T-helper 17 cell (primary cell): ENCODE measurements around the gene RASGRF1. TPM values are rescaled to one million over a fixed set of nuclear protein-coding genes. Genes with fewer than 3 reads are reported as not detected.

Experiments used
- ATAC-seq: fragments of 150-1000 bp; cut with Tn5 transposase; 2 replicates; pipeline ENCODE4 v1.10.0; 2021; ENCODE audit warnings: mild to moderate bottlenecking, moderate library complexity
- DNase-seq, 3 donors: peaks; one replicate each; pipeline versions ENCODE4 v3.0.0 to v3.0.0-alpha.2; 2020 to 2021
- H3K9me3 ChIP-seq: one replicate; pipeline ENCODE4 v1.7.0; 2013; ENCODE audit warnings: low read length, mild to moderate bottlenecking; ENCODE audit not compliant: control insufficient read depth, poor library complexity, severe bottlenecking
- H3K27ac Mint-ChIP-seq: one replicate; pipeline ENCODE4 v1.8.0; 2022; ENCODE audit warnings: mild to moderate bottlenecking, moderate library complexity, mixed read lengths
- H3K27me3 Mint-ChIP-seq: one replicate; pipeline ENCODE4 v1.8.0; 2022; ENCODE audit warnings: mixed read lengths
- H3K36me3 Mint-ChIP-seq: one replicate; pipeline ENCODE4 v1.8.0; 2022; ENCODE audit warnings: low read depth, mixed read lengths
- H3K4me1 Mint-ChIP-seq: one replicate; pipeline ENCODE4 v1.8.0; 2022; ENCODE audit warnings: mild to moderate bottlenecking, mixed read lengths
- H3K4me3 Mint-ChIP-seq: one replicate; pipeline ENCODE4 v1.8.0; 2022; ENCODE audit warnings: mild to moderate bottlenecking, moderate library complexity, mixed read lengths
- total RNA-seq, 4 donors: library from RNA in 2 of 4; stranded (reverse) in 2 of 4; gene quantifications; one replicate each; pipeline ENCODE4 v1.2.3 and lab custom pipeline; 2022 to 2026

The RASGRF1 gene
- total RNA-seq, 2 donors from 2014 or later: 0.55 TPM; not detected in 1

- peaks cover 9% of the 10 kb centered on the region for H3K36me3 Mint-ChIP-seq
- ATAC-seq: no peak
- peaks cover 9% of the 10 kb centered on the region for H3K4me1 Mint-ChIP-seq
- H3K27me3 Mint-ChIP-seq: no peaks in the 10 kb centered on the region
- DNase-seq: peak in 1 of 3 donors; percentile 4
- H3K4me3 Mint-ChIP-seq: no peak overlapping the region
- peak overlapping the region; percentile 74 for H3K27ac Mint-ChIP-seq
- H3K9me3 ChIP-seq: no peaks in the 10 kb centered on the region
These were observed 168.1 kb downstream of the RASGRF1 start for GRCh38 chr15:78922527-78922926.

DNA sequence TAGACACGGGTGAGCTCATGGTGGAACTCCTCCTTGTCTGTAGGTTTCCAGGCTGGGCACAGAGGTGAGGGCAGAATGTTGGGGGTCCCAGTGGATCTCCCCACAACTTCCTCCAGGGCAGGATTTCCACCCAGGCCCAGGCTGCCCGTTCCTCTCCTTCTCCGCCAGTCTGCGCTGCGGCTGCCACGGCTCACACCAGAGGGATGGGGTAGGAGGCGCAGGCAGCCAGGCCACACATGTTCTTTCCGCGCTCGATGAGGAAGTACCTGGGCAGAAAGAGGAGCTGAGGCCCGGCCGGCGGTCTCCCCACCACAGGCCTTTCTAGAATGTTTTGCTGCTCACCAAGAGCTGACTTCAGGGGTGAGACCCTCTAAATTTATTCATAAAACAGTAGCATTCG is 168.6 kb downstream of the RASGRF1 start:
- Mint-ChIP-seq H3K27me3 (no peaks in the 10 kb centered on the region), H3K4me3 (no peak overlapping the region), H3K4me1 (peaks cover 9% of the 10 kb centered on the region), H3K27ac (peak overlapping the region; percentile 74), H3K36me3 (peaks cover 9% of the 10 kb centered on the region)
- H3K9me3 ChIP-seq: no peaks in the 10 kb centered on the region
- ATAC-seq (peak; percentile 14), DNase-seq (peak in 1 of 3 donors; percentile 5)

DNA sequence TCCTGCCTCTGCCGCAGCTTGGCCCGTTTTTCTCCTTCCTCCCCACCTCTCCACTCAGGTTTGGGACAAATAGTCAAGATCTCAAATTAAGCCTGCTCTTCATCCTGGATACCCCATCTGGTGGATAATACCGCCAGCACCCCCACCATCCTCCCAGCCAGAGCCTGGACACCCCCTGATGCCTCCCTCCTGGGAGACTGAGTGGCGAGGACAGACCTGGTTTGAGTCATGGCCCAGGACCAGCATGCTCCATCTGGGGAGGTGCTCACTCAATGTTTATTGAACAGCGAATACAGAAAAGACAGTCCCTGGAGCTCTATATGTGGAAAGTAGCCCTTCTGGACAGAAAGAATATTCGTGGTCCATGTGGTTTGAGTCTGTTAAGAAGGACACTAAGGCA is 169.1 kb downstream of the RASGRF1 start:
- no peak for ATAC-seq
- Mint-ChIP-seq H3K4me1 (peaks cover 12% of the 10 kb centered on the region), H3K36me3 (peaks cover 9% of the 10 kb centered on the region), H3K27ac (peak overlapping the region; percentile 74), H3K27me3 (no peaks in the 10 kb centered on the region), H3K4me3 (no peak overlapping the region)
- H3K9me3 ChIP-seq: no peaks in the 10 kb centered on the region
- DNase-seq: no peak

GRCh38 chr15:78917888-78918287 is 172.7 kb downstream of the RASGRF1 start:
- peak overlapping the region; percentile 82 for H3K27ac Mint-ChIP-seq
- DNase-seq (no peak), ATAC-seq (no peak)
- peaks cover 3% of the 10 kb centered on the region for H3K4me1 Mint-ChIP-seq
- H3K4me3 Mint-ChIP-seq: no peak overlapping the region
- no peaks in the 10 kb centered on the region for H3K9me3 ChIP-seq
- no peaks in the 10 kb centered on the region for H3K27me3 Mint-ChIP-seq
- peaks cover 4% of the 10 kb centered on the region for H3K36me3 Mint-ChIP-seq

GRCh38 chr15:78916088-78916487 is 174.5 kb downstream of the RASGRF1 start:
- Mint-ChIP-seq H3K4me1 (peaks cover 13% of the 10 kb centered on the region), H3K4me3 (peak overlapping the region; percentile 25), H3K27ac (peak overlapping the region; percentile 68), H3K36me3 (peaks cover 3% of the 10 kb centered on the region), H3K27me3 (no peaks in the 10 kb centered on the region)
- H3K9me3 ChIP-seq: no peaks in the 10 kb centered on the region
- ATAC-seq: no peak
- DNase-seq: no peak

- no peak overlapping the region for H3K4me3 Mint-ChIP-seq
- ATAC-seq: peak; percentile 42
These were observed 175.1 kb downstream of the RASGRF1 start for GRCh38 chr15:78915341-78916087.

DNA sequence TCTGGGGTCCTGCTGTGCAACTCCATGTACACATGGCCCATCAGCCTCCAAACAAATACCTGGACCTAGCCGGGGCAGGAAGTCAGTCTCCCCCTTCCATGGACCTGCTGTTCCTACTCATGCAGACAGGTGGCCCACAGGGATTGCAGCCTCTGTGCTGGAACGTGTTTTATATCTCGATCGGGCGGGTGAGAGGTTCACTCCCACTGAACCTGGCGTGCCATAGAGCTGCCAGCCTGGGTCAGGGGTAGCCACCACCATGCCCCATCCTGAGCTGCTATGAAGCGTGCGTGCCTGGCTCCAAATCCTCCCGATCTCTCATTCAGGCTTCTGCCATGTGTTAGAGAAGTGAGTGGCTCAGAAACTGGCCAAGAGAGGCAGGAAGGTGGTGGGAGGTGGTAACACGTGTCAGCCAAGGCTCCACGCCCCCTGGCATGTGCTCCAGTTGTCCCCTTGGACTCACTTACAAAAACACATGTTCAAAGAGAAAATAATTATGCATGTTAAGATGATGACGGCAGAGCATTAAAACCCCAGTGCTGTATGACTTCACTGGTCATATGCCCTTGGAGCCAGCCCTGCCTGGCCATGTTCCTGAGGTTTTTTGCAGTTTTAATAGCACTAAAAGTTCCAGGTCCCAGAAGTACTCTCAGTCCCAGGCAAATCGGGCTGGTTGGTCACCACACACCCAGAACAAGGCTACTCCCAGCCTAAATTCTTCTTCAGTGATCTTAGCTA is 176.4 kb downstream of the RASGRF1 start:
- DNase-seq (no peak), ATAC-seq (no peak)
- Mint-ChIP-seq H3K27me3 (no peaks in the 10 kb centered on the region), H3K27ac (peak overlapping the region; percentile 68), H3K36me3 (peaks cover 3% of the 10 kb centered on the region), H3K4me3 (no peak overlapping the region), H3K4me1 (peaks cover 25% of the 10 kb centered on the region)
- H3K9me3 ChIP-seq: no peaks in the 10 kb centered on the region

More at GRCh38 chr15:78915341-78916087, 175.1 kb downstream of the RASGRF1 start:
- peaks cover 14% of the 10 kb centered on the region for H3K4me1 Mint-ChIP-seq
- no peak for DNase-seq
- H3K36me3 Mint-ChIP-seq: peaks cover 3% of the 10 kb centered on the region
- H3K9me3 ChIP-seq: no peaks in the 10 kb centered on the region
- H3K27ac Mint-ChIP-seq: peak overlapping the region; percentile 68
- H3K27me3 Mint-ChIP-seq: no peaks in the 10 kb centered on the region

- H3K9me3 ChIP-seq: no peaks in the 10 kb centered on the region
- DNase-seq (no peak), ATAC-seq (no peak)
- Mint-ChIP-seq H3K27me3 (no peaks in the 10 kb centered on the region), H3K27ac (peak overlapping the region; percentile 91), H3K36me3 (peaks cover 5% of the 10 kb centered on the region), H3K4me3 (no peak overlapping the region), H3K4me1 (peaks cover 27% of the 10 kb centered on the region)
These were observed 177.6 kb downstream of the RASGRF1 start for GRCh38 chr15:78913012-78913411.

- no peaks in the 10 kb centered on the region for H3K9me3 ChIP-seq
- peak overlapping the region; percentile 91 for H3K27ac Mint-ChIP-seq
- no peak for ATAC-seq
- H3K4me3 Mint-ChIP-seq: no peak overlapping the region
- peaks cover 5% of the 10 kb centered on the region for H3K36me3 Mint-ChIP-seq
- H3K4me1 Mint-ChIP-seq: peaks cover 30% of the 10 kb centered on the region
- no peaks in the 10 kb centered on the region for H3K27me3 Mint-ChIP-seq
- DNase-seq: no peak
These were observed 178.3 kb downstream of the RASGRF1 start for GRCh38 chr15:78912316-78912715.

GRCh38 chr15:78910271-78910670 is 180.3 kb downstream of the RASGRF1 start:
- H3K4me3 Mint-ChIP-seq: peak overlapping the region; percentile 5
- H3K9me3 ChIP-seq: no peaks in the 10 kb centered on the region
- DNase-seq (no peak), ATAC-seq (no peak)
- peak overlapping the region; percentile 91 for H3K27ac Mint-ChIP-seq
- H3K4me1 Mint-ChIP-seq: peaks cover 32% of the 10 kb centered on the region
- peaks cover 5% of the 10 kb centered on the region for H3K36me3 Mint-ChIP-seq
- H3K27me3 Mint-ChIP-seq: no peaks in the 10 kb centered on the region

Other genes with a start within 250 kb of the RASGRF1 start
- gene MORF4L1, start 217.9 kb downstream of the RASGRF1 start, total RNA-seq: 100 to 1,000 TPM; 373 to 376 TPM
- 100 to 1,000 TPM; 109 to 116 TPM for gene CTSH, start 145.7 kb downstream of the RASGRF1 start, total RNA-seq
- gene ANKRD34C, start 191.9 kb upstream of the RASGRF1 start, total RNA-seq: not detected
- gene TMED3, start 220.3 kb upstream of the RASGRF1 start, total RNA-seq: 10 to 100 TPM; 19.6 to 23.7 TPM